Upper lobe of left lung (tissue), 6 donors: ENCODE results near the gene MANBA. TPM values are rescaled to one million over a fixed set of nuclear protein-coding genes. Genes with fewer than 3 reads are reported as not detected.

Experiments used
- ATAC-seq, 2 donors: fragments of 200-7000 bp; cut with Tn5 transposase; one replicate each; pipeline ENCODE4 v1.9.1; 2022; ENCODE audit warnings: mild to moderate bottlenecking in 2 of 2, moderate library complexity in 2 of 2; ENCODE audit not compliant: low FRiP score in 2 of 2
- DNase-seq, 2 donors: peaks; one replicate each; pipeline ENCODE4 v3.0.0-alpha.2; 2019 to 2020
- H3K27ac ChIP-seq, 4 donors: fragments of 200-600 bp; sonication (generic); one replicate each; pipeline ENCODE4 v1.5.1; 2016 to 2019
- H3K27me3 ChIP-seq, 4 donors: fragments of 200-600 bp; sonication (generic); one replicate each; pipeline ENCODE4 v1.5.1; 2017 to 2019
- H3K36me3 ChIP-seq, 4 donors: fragments of 200-600 bp; sonication (generic); one replicate each; pipeline ENCODE4 v1.5.1; 2016 to 2019
- H3K4me1 ChIP-seq, 4 donors: fragments of 200-600 bp; sonication (generic); one replicate each; pipeline ENCODE4 v1.5.1; 2018 to 2019
- H3K4me3 ChIP-seq, 4 donors: fragments of 200-600 bp; sonication (generic); one replicate each; pipeline ENCODE4 v1.5.1; 2017 to 2019; ENCODE audit warnings: mild to moderate bottlenecking in 2 of 4, moderate library complexity in 1 of 4
- H3K9me3 ChIP-seq, 4 donors: fragments of 200-600 bp; sonication (generic); one replicate each; pipeline ENCODE4 v1.5.1; 2018 to 2019
- CTCF ChIP-seq, 6 experiments: fragments of 450-650 bp in 4 of 6; fragments of 200-600 bp in 2 of 6; sonication (generic) in 2 of 6; IDR thresholded peaks; one replicate each; pipeline ENCODE4 v1.5.1; 2016 to 2019; ENCODE audit warnings: antibody characterized with exemption in 6 of 6
- EP300 ChIP-seq, 4 donors: sonication (generic); formaldehyde crosslinking; IDR thresholded peaks; one replicate each; pipeline ENCODE4 v1.5.1; 2017; ENCODE audit warnings: antibody characterized with exemption in 4 of 4, control low read depth in 2 of 4
- POLR2A ChIP-seq, 4 donors: fragments of 450-650 bp; IDR thresholded peaks; one replicate each; pipeline ENCODE4 v1.5.1; 2016 to 2017; ENCODE audit warnings: antibody characterized with exemption in 4 of 4, mild to moderate bottlenecking in 2 of 4
- POLR2AphosphoS5 ChIP-seq, 2 donors: sonication (generic); formaldehyde crosslinking; IDR thresholded peaks; one replicate each; pipeline ENCODE4 v1.5.1; 2017; ENCODE audit warnings: antibody characterized with exemption in 2 of 2
- WGBS, 2 donors: methylation state at CpG; one replicate each; pipeline ENCODE4 v1.1.5; 2017 to 2018; 5-methylcytosine and 5-hydroxymethylcytosine counted together
- total RNA-seq, 6 donors: library from RNA; depleted of rRNA in 4 of 6; stranded (reverse); fragments of >200 nt in 4 of 6; gene quantifications; one replicate each; pipeline versions ENCODE4 v1.1.0 to v1.2.1, GENCODE V29; 2016 to 2021
- donor health status: DM: no; HTN: no; CAD: no; lungs with moderate emphysema.
- donor health status: DM: no; HTN: yes; CAD: no; lungs with severe emphysema.

Gene MANBA
- total RNA-seq, 6 donors from 2014 or later, result 47.6 to 152 (median 59.3) TPM

- Histone ChIP-seq H3K27me3 (no peaks in the 10 kb centered on the region), H3K4me1 (no peaks in the 10 kb centered on the region), H3K27ac (no peak overlapping the region), H3K9me3 (no peaks in the 10 kb centered on the region), H3K4me3 (no peak overlapping the region), H3K36me3 (peaks cover 0 to 39% (median 5%) of the 10 kb centered on the region in 4 donors)
- TF ChIP-seq CTCF (IDR thresholded peaks at IDR 0.05) (no peak), POLR2AphosphoS5 (IDR thresholded peaks at IDR 0.05) (no peak), POLR2A (IDR thresholded peaks at IDR 0.05) (no peak), EP300 (IDR thresholded peaks at IDR 0.05) (no peak)
- WGBS, 2 donors, result 85 to 88% methylated on average over 1 of the region's 1 CpG
- no peak for DNase-seq
- no peak for ATAC-seq
Observed at GRCh38 chr4:102663073-102663472, 97.7 kb downstream of the MANBA start.

- DNase-seq (no peak), ATAC-seq (no peak)
- WGBS, 2 donors, result 35 to 64% methylated on average over 5 of the region's 5 CpGs
- Histone ChIP-seq H3K27me3 (no peaks in the 10 kb centered on the region), H3K4me1 (no peaks in the 10 kb centered on the region), H3K4me3 (no peak overlapping the region), H3K27ac (no peak overlapping the region), H3K9me3 (no peaks in the 10 kb centered on the region), H3K36me3 (peaks cover 0 to 7% (median 1%) of the 10 kb centered on the region in 4 donors)
- TF ChIP-seq CTCF (IDR thresholded peaks at IDR 0.05) (no peak), EP300 (IDR thresholded peaks at IDR 0.05) (no peak), POLR2AphosphoS5 (IDR thresholded peaks at IDR 0.05) (no peak), POLR2A (IDR thresholded peaks at IDR 0.05) (no peak)
Observed at GRCh38 chr4:102657206-102657605, 103.6 kb downstream of the MANBA start.

GRCh38 chr4:102647117-102647516 is 113.7 kb downstream of the MANBA start:
- no peaks in the 10 kb centered on the region for H3K27me3 ChIP-seq
- H3K4me3 ChIP-seq, result no peak overlapping the region
- WGBS, 2 donors, result 68 to 69% methylated on average over 1 of the region's 1 CpG
- no peak overlapping the region for H3K27ac ChIP-seq
- peaks cover 10 to 25% (median 13%) of the 10 kb centered on the region in 4 donors for H3K36me3 ChIP-seq
- TF ChIP-seq EP300 (IDR thresholded peaks at IDR 0.05) (no peak), CTCF (IDR thresholded peaks at IDR 0.05) (no peak), POLR2A (IDR thresholded peaks at IDR 0.05) (no peak), POLR2AphosphoS5 (IDR thresholded peaks at IDR 0.05) (no peak)
- DNase-seq, result no peak
- no peaks in the 10 kb centered on the region for H3K9me3 ChIP-seq
- H3K4me1 ChIP-seq, result no peaks in the 10 kb centered on the region
- ATAC-seq, result no peak

GRCh38 chr4:102642631-102643298 is 118.0 kb downstream of the MANBA start:
- TF ChIP-seq CTCF (IDR thresholded peaks at IDR 0.05) (no peak), POLR2A (IDR thresholded peaks at IDR 0.05) (no peak), POLR2AphosphoS5 (IDR thresholded peaks at IDR 0.05) (no peak)
- no peaks in the 10 kb centered on the region for H3K9me3 ChIP-seq
- H3K4me3 ChIP-seq, result no peak overlapping the region
- DNase-seq, result no peak
- no peaks in the 10 kb centered on the region for H3K27me3 ChIP-seq
- H3K36me3 ChIP-seq, result peaks cover 0 to 17% (median 4%) of the 10 kb centered on the region in 4 donors
- no peaks in the 10 kb centered on the region for H3K4me1 ChIP-seq
- 82 to 88% methylated on average over 5 of the region's 5 CpGs for WGBS, 2 donors
- peak in 1 of 2 donors; percentile 80 for ATAC-seq
- no peak overlapping the region for H3K27ac ChIP-seq

- TF ChIP-seq EP300 (IDR thresholded peaks at IDR 0.05), result no peak
- no peak for TF ChIP-seq POLR2A (IDR thresholded peaks at IDR 0.05)
- no peak for TF ChIP-seq CTCF (IDR thresholded peaks at IDR 0.05)
- TF ChIP-seq POLR2AphosphoS5 (IDR thresholded peaks at IDR 0.05), result no peak
- no peak for ATAC-seq
- no peak for DNase-seq
- Histone ChIP-seq H3K4me1 (no peaks in the 10 kb centered on the region), H3K9me3 (no peaks in the 10 kb centered on the region), H3K27ac (no peak overlapping the region), H3K27me3 (no peaks in the 10 kb centered on the region), H3K4me3 (no peak overlapping the region), H3K36me3 (peaks cover 0 to 20% (median 5%) of the 10 kb centered on the region in 4 donors)
Observed at GRCh38 chr4:102641793-102642192, 119.0 kb downstream of the MANBA start.
